Ascending aorta (tissue), 2 donors: ENCODE data around the gene CR1. TPM values are rescaled to one million over a fixed set of nuclear protein-coding genes. Genes with fewer than 3 reads are reported as not detected.

Experiments used
- DNase-seq, 2 donors: peaks; one replicate each; pipeline ENCODE4 v3.0.0-alpha.2; 2019; ENCODE audit warnings: low spot score in 2 of 2
- H3K27ac ChIP-seq, 2 donors: fragments of 200-600 bp; sonication (generic); one replicate each; pipeline ENCODE4 v1.5.1; 2016 to 2017; ENCODE audit warnings: mild to moderate bottlenecking in 1 of 2
- H3K27me3 ChIP-seq: fragments of 200-600 bp; sonication (generic); one replicate; pipeline ENCODE4 v1.5.1; 2017
- H3K36me3 ChIP-seq, 2 donors: fragments of 200-600 bp; sonication (generic); one replicate each; pipeline ENCODE4 v1.5.1; 2016
- H3K4me1 ChIP-seq, 2 donors: fragments of 200-600 bp; sonication (generic); one replicate each; pipeline ENCODE4 v1.5.1; 2016 to 2017; ENCODE audit warnings: mild to moderate bottlenecking in 1 of 2
- H3K4me3 ChIP-seq, 2 donors: fragments of 200-600 bp; sonication (generic); one replicate each; pipeline ENCODE4 v1.5.1; 2016 to 2017; ENCODE audit warnings: mild to moderate bottlenecking in 1 of 2
- H3K9me3 ChIP-seq, 2 donors: fragments of 200-600 bp; sonication (generic); one replicate each; pipeline ENCODE4 v1.5.1; 2016
- CTCF ChIP-seq, 3 experiments: fragments of 200-600 bp in 2 of 3; fragments of 450-650 bp in 1 of 3; sonication (generic) in 2 of 3; IDR thresholded peaks; one replicate each; pipeline ENCODE4 v1.5.1; 2016 to 2019; ENCODE audit warnings: antibody characterized with exemption in 3 of 3, mild to moderate bottlenecking in 1 of 3, moderate library complexity in 1 of 3
- intact Hi-C: fragments of 100-400 bp; cut with DNase I; formaldehyde crosslinking; loops from one replicate; pipeline ENCODE4 v1.15.1; 2023
- total RNA-seq: library from RNA; depleted of rRNA; stranded (reverse); fragments of >200 nt; gene quantifications from one replicate; pipeline ENCODE4 v1.1.0, GENCODE V29; 2016

Gene CR1
- total RNA-seq = 8.4 TPM

- intact Hi-C loops = no loop called here
- H3K4me3 ChIP-seq = peak within 1 kb of the TSS; percentile 39 to 58
- no peaks in the 10 kb centered on the region for H3K36me3 ChIP-seq
- no peak for TF ChIP-seq CTCF (IDR thresholded peaks at IDR 0.05)
- no peak for DNase-seq
- no peaks in the 10 kb centered on the region for H3K4me1 ChIP-seq
- H3K27me3 ChIP-seq = no peaks in the 10 kb centered on the region
- H3K9me3 ChIP-seq = no peaks in the 10 kb centered on the region
- H3K27ac ChIP-seq = no peak within 1 kb of the TSS
Measured at GRCh38 chr1:207495801-207496792, at the start of gene CR1. CR1 (plus strand) TSS chr1:207496157; CDS start chr1:207496268, 111 bp downstream.

GRCh38 chr1:207453710-207454045 is 42.3 kb upstream of the CR1 start:
- H3K27ac ChIP-seq = no peak overlapping the region
- peaks cover 0 to 5% of the 10 kb centered on the region in 2 donors for H3K4me1 ChIP-seq
- H3K36me3 ChIP-seq = no peaks in the 10 kb centered on the region
- H3K9me3 ChIP-seq = no peaks in the 10 kb centered on the region
- intact Hi-C loops = no loop called here
- TF ChIP-seq CTCF (IDR thresholded peaks at IDR 0.05) = no peak
- peaks cover 14% of the 10 kb centered on the region for H3K27me3 ChIP-seq
- no peak for DNase-seq
- peak overlapping the region in 1 of 2 donors; percentile 59 for H3K4me3 ChIP-seq

GRCh38 chr1:207454046-207454964 is 41.7 kb upstream of the CR1 start, which contains the start of gene CR2:
CR2 (plus strand) TSS chr1:207454328; CDS start chr1:207454419, 91 bp downstream.
- Histone ChIP-seq H3K36me3 (no peaks in the 10 kb centered on the region), H3K4me3 (peak within 1 kb of the TSS; percentile 54 to 59), H3K9me3 (no peaks in the 10 kb centered on the region), H3K27me3 (peaks cover 14% of the 10 kb centered on the region), H3K27ac (no peak within 1 kb of the TSS), H3K4me1 (peaks cover 0 to 5% of the 10 kb centered on the region in 2 donors)
- intact Hi-C loops = no loop called here
- no peak for TF ChIP-seq CTCF (IDR thresholded peaks at IDR 0.05)
- DNase-seq = no peak

GRCh38 chr1:207455183-207455754 is 40.7 kb upstream of the CR1 start:
- no peaks in the 10 kb centered on the region for H3K36me3 ChIP-seq
- DNase-seq = no peak
- H3K27me3 ChIP-seq = peaks cover 14% of the 10 kb centered on the region
- intact Hi-C loops = no loop called here
- no peak for TF ChIP-seq CTCF (IDR thresholded peaks at IDR 0.05)
- no peak overlapping the region for H3K4me3 ChIP-seq
- H3K4me1 ChIP-seq = peaks cover 0 to 5% of the 10 kb centered on the region in 2 donors
- H3K27ac ChIP-seq = no peak overlapping the region
- H3K9me3 ChIP-seq = no peaks in the 10 kb centered on the region

- peaks cover 9% of the 10 kb centered on the region for H3K27me3 ChIP-seq
Measured at GRCh38 chr1:207458414-207458813, 37.5 kb upstream of the CR1 start.

More at GRCh38 chr1:207458414-207458813, 37.5 kb upstream of the CR1 start:
- Histone ChIP-seq H3K9me3 (no peaks in the 10 kb centered on the region), H3K4me3 (no peak overlapping the region), H3K27ac (no peak overlapping the region), H3K4me1 (peaks cover 0 to 5% of the 10 kb centered on the region in 2 donors), H3K36me3 (no peaks in the 10 kb centered on the region)
- intact Hi-C loops = no loop called here
- TF ChIP-seq CTCF (IDR thresholded peaks at IDR 0.05) = no peak
- no peak for DNase-seq
